GM23338 (cell line): ENCODE data around the gene MR1. TPM values are rescaled to one million over a fixed set of nuclear protein-coding genes. Genes with fewer than 3 reads are reported as not detected.
"Not testable (repeated sequence)": the region's sequence is repeated elsewhere in the genome, so short reads cannot be mapped to it uniquely, and the experiment has no call there.

ENCODE experiments used
- ATAC-seq: fragments of 200-7000 bp; cut with Tn5 transposase; 3 replicates; pipeline ENCODE4 v1.9.1; 2020
- DNase-seq: peaks from one replicate; pipeline ENCODE4 v3.0.0-alpha.2; 2015; ENCODE audit warnings: low spot score
- H2AFZ ChIP-seq: fragments of 200-600 bp; sonication (generic); 2 replicates; pipeline ENCODE4 v1.8.0; 2016; ENCODE audit warnings: antibody characterized with exemption, mild to moderate bottlenecking, moderate library complexity
- H3F3A ChIP-seq: fragments of 200-600 bp; sonication (generic); replicated peaks from 2 replicates; pipeline ENCODE4 v1.8.0; 2017; ENCODE audit warnings: antibody characterized with exemption, mixed run types, low read depth
- H3K27ac ChIP-seq: fragments of 200-600 bp; sonication (generic); 2 replicates; pipeline ENCODE4 v1.6.1; 2016; ENCODE audit warnings: low read depth
- H3K27me3 ChIP-seq: fragments of 200-600 bp; sonication (generic); 2 replicates; pipeline ENCODE4 v1.8.0; 2016; ENCODE audit warnings: mild to moderate bottlenecking, mixed run types, moderate library complexity; ENCODE audit not compliant: insufficient read depth
- H3K36me3 ChIP-seq: fragments of 200-600 bp; sonication (generic); 2 replicates; pipeline ENCODE4 v1.8.0; 2016; ENCODE audit warnings: mild to moderate bottlenecking; ENCODE audit not compliant: insufficient read depth
- H3K4me1 ChIP-seq: fragments of 200-600 bp; sonication (generic); 2 replicates; pipeline ENCODE4 v1.8.0; 2016; ENCODE audit warnings: mild to moderate bottlenecking, moderate library complexity; ENCODE audit not compliant: insufficient read depth
- H3K4me2 ChIP-seq: fragments of 200-600 bp; sonication (generic); 2 replicates; pipeline ENCODE4 v1.7.1; 2017; ENCODE audit warnings: mixed run types
- H3K4me3 ChIP-seq: fragments of 200-600 bp; sonication (generic); 2 replicates; pipeline ENCODE4 v1.6.1; 2016; ENCODE audit warnings: mixed run types
- H3K79me2 ChIP-seq: fragments of 200-600 bp; sonication (generic); replicated peaks from 2 replicates; pipeline ENCODE4 v1.8.0; 2017; ENCODE audit warnings: mild to moderate bottlenecking; ENCODE audit not compliant: insufficient read depth
- H3K9me2 ChIP-seq: fragments of 200-600 bp; sonication (generic); 2 replicates; pipeline ENCODE4 v1.8.0; 2017; ENCODE audit not compliant: insufficient read depth
- H4K20me1 ChIP-seq: fragments of 200-600 bp; sonication (generic); replicated peaks from 2 replicates; pipeline ENCODE4 v1.8.0; 2017; ENCODE audit warnings: mild to moderate bottlenecking; ENCODE audit not compliant: insufficient read depth
- H3K27ac Mint-ChIP-seq: 2 replicates; pipeline ENCODE4 v1.8.0; 2020; ENCODE audit warnings: inconsistent platforms, mild to moderate bottlenecking, moderate library complexity, mixed read lengths
- H3K27me3 Mint-ChIP-seq: 3 replicates; pipeline ENCODE4 v1.8.0; 2022; ENCODE audit warnings: low read depth, mild to moderate bottlenecking, moderate library complexity, mixed read lengths, inconsistent platforms; ENCODE audit not compliant: insufficient read depth, poor library complexity
- H3K36me3 Mint-ChIP-seq: 3 replicates; pipeline ENCODE4 v1.8.0; 2021; ENCODE audit warnings: low read depth, mild to moderate bottlenecking, inconsistent platforms, moderate library complexity, mixed read lengths
- H3K4me1 Mint-ChIP-seq: 3 replicates; pipeline ENCODE4 v1.8.0; 2020; ENCODE audit warnings: mild to moderate bottlenecking, inconsistent platforms, mixed read lengths
- H3K4me3 Mint-ChIP-seq: 3 replicates; pipeline ENCODE4 v1.8.0; 2021; ENCODE audit warnings: moderate library complexity, mild to moderate bottlenecking, inconsistent platforms, mixed read lengths
- H3K9me3 Mint-ChIP-seq: 3 replicates; pipeline ENCODE4 v1.8.0; 2020; ENCODE audit warnings: moderate library complexity, mild to moderate bottlenecking, inconsistent platforms, mixed read lengths
- CREB1 ChIP-seq: fragments of 250-450 bp; sonication (Bioruptor Pico); IDR thresholded peaks from 2 replicates; pipeline ENCODE4 v1.5.0; 2020; ENCODE audit warnings: low read depth, mild to moderate bottlenecking, moderate library complexity
- EZH2phosphoT487 ChIP-seq: fragments of 200-600 bp; sonication (generic); IDR thresholded peaks from one replicate; pipeline ENCODE4 v1.8.1; 2018; ENCODE audit warnings: antibody characterized with exemption; ENCODE audit not compliant: unreplicated experiment
- JUNB ChIP-seq: IDR thresholded peaks from one replicate; pipeline ENCODE4 v1.6.1; 2016; ENCODE audit warnings: antibody characterized with exemption; ENCODE audit not compliant: unreplicated experiment
- NANOG ChIP-seq: IDR thresholded peaks from 2 replicates; pipeline ENCODE4 v1.6.1; 2016; ENCODE audit warnings: antibody characterized with exemption, borderline replicate concordance
- POLR2AphosphoS5 ChIP-seq: IDR thresholded peaks from 2 replicates; pipeline ENCODE4 v1.6.1; 2016; ENCODE audit warnings: antibody characterized with exemption, low read depth
- STAT1 ChIP-seq: IDR thresholded peaks from one replicate; pipeline ENCODE4 v1.6.1; 2016; ENCODE audit warnings: antibody characterized with exemption; ENCODE audit not compliant: unreplicated experiment
- ZNF114 ChIP-seq: fragments of 250-450 bp; sonication (Bioruptor Pico); IDR thresholded peaks from 2 replicates; pipeline ENCODE4 v1.5.0; 2020; ENCODE audit warnings: mild to moderate bottlenecking, moderate library complexity
- polyA plus RNA-seq: library from polyadenylated mRNA; unstranded; fragments of >200 nt; fragmentation: Nextera tagmentation; extraction: Ambion mirVana; gene quantifications from 2 replicates; pipeline ENCODE4 v1.2.1, GENCODE V29; 2016
- total RNA-seq: library from RNA; depleted of rRNA; stranded (reverse); fragments of >200 nt; shearing (Covaris generic); gene quantifications from 2 replicates; pipeline ENCODE4 v1.2.3, GENCODE V29; 2014
- TF ChIP-seq, protein P1 (sequence below): IDR thresholded peaks from 2 replicates; pipeline ENCODE4 v1.6.1; 2016; ENCODE audit warnings: antibody characterized with exemption
- TF ChIP-seq, protein P2 (sequence below): fragments of 250-450 bp; sonication (Bioruptor Pico); IDR thresholded peaks from 2 replicates; pipeline ENCODE4 v1.5.0; 2020; ENCODE audit warnings: mild to moderate bottlenecking, moderate library complexity
- TF ChIP-seq, protein P3 (sequence below): IDR thresholded peaks from one replicate; pipeline ENCODE4 v1.6.1; 2018; ENCODE audit warnings: antibody characterized with exemption; ENCODE audit not compliant: unreplicated experiment
- TF ChIP-seq, protein P4 (sequence below), 2 experiments: fragments of 200-600 bp in 1 of 2; sonication (generic) in 1 of 2; conservative IDR thresholded peaks; 2 replicates each; pipeline versions ENCODE4 v1.5.1 to v1.6.1; 2016 to 2017; ENCODE audit warnings: antibody characterized with exemption in 2 of 2, low read depth in 2 of 2, mild to moderate bottlenecking in 2 of 2, moderate library complexity in 1 of 2

MR1 gene
- total and polyA plus RNA-seq, 2 experiments from 2014 or later = 0.18 TPM; not detected in 1

- no peak overlapping the region for H3K27ac ChIP-seq
- Mint-ChIP-seq H3K4me1 (peaks cover 8% of the 10 kb centered on the region), H3K4me3 (no peak overlapping the region), H3K27me3 (peaks cover 3% of the 10 kb centered on the region), H3K27ac (no peak overlapping the region), H3K36me3 (no peaks in the 10 kb centered on the region; the same call in 2 of the 3 replicates), H3K9me3 (peaks cover 4% of the 10 kb centered on the region)
- no peaks in the 10 kb centered on the region for H4K20me1 ChIP-seq
- no peaks in the 10 kb centered on the region for H3K79me2 ChIP-seq
- no peak overlapping the region for H3K4me3 ChIP-seq
- H2AFZ ChIP-seq = no peak overlapping the region
- no peaks in the 10 kb centered on the region for H3K36me3 ChIP-seq
- peaks cover 4% of the 10 kb centered on the region; the same call in 1 of the 2 replicates for H3K4me1 ChIP-seq
- no peaks in the 10 kb centered on the region for H3K9me2 ChIP-seq
- H3F3A ChIP-seq = no peaks in the 10 kb centered on the region
- DNase-seq = no peak
- TF ChIP-seq JUNB (no peak), ZNF114 (CRISPR knock-in tag) (no peak), EZH2phosphoT487 (no peak), POLR2AphosphoS5 (no peak), STAT1 (no peak), NANOG (no peak), CREB1 (CRISPR knock-in tag) (no peak)
- TF ChIP-seq, protein P1, sequence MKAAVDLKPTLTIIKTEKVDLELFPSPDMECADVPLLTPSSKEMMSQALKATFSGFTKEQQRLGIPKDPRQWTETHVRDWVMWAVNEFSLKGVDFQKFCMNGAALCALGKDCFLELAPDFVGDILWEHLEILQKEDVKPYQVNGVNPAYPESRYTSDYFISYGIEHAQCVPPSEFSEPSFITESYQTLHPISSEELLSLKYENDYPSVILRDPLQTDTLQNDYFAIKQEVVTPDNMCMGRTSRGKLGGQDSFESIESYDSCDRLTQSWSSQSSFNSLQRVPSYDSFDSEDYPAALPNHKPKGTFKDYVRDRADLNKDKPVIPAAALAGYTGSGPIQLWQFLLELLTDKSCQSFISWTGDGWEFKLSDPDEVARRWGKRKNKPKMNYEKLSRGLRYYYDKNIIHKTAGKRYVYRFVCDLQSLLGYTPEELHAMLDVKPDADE = no peak
- TF ChIP-seq, protein P2, sequence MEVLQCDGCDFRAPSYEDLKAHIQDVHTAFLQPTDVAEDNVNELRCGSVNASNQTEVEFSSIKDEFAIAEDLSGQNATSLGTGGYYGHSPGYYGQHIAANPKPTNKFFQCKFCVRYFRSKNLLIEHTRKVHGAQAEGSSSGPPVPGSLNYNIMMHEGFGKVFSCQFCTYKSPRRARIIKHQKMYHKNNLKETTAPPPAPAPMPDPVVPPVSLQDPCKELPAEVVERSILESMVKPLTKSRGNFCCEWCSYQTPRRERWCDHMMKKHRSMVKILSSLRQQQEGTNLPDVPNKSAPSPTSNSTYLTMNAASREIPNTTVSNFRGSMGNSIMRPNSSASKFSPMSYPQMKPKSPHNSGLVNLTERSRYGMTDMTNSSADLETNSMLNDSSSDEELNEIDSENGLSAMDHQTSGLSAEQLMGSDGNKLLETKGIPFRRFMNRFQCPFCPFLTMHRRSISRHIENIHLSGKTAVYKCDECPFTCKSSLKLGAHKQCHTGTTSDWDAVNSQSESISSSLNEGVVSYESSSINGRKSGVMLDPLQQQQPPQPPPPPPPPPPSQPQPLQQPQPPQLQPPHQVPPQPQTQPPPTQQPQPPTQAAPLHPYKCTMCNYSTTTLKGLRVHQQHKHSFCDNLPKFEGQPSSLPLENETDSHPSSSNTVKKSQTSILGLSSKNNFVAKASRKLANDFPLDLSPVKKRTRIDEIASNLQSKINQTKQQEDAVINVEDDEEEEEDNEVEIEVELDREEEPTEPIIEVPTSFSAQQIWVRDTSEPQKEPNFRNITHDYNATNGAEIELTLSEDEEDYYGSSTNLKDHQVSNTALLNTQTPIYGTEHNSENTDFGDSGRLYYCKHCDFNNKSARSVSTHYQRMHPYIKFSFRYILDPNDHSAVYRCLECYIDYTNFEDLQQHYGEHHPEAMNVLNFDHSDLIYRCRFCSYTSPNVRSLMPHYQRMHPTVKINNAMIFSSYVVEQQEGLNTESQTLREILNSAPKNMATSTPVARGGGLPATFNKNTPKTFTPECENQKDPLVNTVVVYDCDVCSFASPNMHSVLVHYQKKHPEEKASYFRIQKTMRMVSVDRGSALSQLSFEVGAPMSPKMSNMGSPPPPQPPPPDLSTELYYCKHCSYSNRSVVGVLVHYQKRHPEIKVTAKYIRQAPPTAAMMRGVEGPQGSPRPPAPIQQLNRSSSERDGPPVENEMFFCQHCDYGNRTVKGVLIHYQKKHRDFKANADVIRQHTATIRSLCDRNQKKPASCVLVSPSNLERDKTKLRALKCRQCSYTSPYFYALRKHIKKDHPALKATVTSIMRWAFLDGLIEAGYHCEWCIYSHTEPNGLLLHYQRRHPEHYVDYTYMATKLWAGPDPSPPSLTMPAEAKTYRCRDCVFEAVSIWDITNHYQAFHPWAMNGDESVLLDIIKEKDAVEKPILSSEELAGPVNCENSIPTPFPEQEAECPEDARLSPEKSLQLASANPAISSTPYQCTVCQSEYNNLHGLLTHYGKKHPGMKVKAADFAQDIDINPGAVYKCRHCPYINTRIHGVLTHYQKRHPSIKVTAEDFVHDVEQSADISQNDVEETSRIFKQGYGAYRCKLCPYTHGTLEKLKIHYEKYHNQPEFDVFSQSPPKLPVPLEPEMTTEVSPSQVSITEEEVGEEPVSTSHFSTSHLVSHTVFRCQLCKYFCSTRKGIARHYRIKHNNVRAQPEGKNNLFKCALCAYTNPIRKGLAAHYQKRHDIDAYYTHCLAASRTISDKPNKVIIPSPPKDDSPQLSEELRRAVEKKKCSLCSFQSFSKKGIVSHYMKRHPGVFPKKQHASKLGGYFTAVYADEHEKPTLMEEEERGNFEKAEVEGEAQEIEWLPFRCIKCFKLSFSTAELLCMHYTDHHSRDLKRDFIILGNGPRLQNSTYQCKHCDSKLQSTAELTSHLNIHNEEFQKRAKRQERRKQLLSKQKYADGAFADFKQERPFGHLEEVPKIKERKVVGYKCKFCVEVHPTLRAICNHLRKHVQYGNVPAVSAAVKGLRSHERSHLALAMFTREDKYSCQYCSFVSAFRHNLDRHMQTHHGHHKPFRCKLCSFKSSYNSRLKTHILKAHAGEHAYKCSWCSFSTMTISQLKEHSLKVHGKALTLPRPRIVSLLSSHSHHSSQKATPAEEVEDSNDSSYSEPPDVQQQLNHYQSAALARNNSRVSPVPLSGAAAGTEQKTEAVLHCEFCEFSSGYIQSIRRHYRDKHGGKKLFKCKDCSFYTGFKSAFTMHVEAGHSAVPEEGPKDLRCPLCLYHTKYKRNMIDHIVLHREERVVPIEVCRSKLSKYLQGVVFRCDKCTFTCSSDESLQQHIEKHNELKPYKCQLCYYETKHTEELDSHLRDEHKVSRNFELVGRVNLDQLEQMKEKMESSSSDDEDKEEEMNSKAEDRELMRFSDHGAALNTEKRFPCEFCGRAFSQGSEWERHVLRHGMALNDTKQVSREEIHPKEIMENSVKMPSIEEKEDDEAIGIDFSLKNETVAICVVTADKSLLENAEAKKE (CRISPR knock-in tag) = no peak
- TF ChIP-seq, protein P3, sequence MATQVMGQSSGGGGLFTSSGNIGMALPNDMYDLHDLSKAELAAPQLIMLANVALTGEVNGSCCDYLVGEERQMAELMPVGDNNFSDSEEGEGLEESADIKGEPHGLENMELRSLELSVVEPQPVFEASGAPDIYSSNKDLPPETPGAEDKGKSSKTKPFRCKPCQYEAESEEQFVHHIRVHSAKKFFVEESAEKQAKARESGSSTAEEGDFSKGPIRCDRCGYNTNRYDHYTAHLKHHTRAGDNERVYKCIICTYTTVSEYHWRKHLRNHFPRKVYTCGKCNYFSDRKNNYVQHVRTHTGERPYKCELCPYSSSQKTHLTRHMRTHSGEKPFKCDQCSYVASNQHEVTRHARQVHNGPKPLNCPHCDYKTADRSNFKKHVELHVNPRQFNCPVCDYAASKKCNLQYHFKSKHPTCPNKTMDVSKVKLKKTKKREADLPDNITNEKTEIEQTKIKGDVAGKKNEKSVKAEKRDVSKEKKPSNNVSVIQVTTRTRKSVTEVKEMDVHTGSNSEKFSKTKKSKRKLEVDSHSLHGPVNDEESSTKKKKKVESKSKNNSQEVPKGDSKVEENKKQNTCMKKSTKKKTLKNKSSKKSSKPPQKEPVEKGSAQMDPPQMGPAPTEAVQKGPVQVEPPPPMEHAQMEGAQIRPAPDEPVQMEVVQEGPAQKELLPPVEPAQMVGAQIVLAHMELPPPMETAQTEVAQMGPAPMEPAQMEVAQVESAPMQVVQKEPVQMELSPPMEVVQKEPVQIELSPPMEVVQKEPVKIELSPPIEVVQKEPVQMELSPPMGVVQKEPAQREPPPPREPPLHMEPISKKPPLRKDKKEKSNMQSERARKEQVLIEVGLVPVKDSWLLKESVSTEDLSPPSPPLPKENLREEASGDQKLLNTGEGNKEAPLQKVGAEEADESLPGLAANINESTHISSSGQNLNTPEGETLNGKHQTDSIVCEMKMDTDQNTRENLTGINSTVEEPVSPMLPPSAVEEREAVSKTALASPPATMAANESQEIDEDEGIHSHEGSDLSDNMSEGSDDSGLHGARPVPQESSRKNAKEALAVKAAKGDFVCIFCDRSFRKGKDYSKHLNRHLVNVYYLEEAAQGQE = no peak
- TF ChIP-seq, protein P4, sequence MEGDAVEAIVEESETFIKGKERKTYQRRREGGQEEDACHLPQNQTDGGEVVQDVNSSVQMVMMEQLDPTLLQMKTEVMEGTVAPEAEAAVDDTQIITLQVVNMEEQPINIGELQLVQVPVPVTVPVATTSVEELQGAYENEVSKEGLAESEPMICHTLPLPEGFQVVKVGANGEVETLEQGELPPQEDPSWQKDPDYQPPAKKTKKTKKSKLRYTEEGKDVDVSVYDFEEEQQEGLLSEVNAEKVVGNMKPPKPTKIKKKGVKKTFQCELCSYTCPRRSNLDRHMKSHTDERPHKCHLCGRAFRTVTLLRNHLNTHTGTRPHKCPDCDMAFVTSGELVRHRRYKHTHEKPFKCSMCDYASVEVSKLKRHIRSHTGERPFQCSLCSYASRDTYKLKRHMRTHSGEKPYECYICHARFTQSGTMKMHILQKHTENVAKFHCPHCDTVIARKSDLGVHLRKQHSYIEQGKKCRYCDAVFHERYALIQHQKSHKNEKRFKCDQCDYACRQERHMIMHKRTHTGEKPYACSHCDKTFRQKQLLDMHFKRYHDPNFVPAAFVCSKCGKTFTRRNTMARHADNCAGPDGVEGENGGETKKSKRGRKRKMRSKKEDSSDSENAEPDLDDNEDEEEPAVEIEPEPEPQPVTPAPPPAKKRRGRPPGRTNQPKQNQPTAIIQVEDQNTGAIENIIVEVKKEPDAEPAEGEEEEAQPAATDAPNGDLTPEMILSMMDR (conservative IDR thresholded peaks at IDR 0.05; ENCODE audit: low read depth in 2 of 2) = no peak
- no peaks in the 10 kb centered on the region for H3K27me3 ChIP-seq
- H3K4me2 ChIP-seq = no peak overlapping the region
- ATAC-seq = no peak; the same call in 2 of the 3 replicates
Measured at GRCh38 chr1:181044449-181044966, 10.7 kb downstream of the MR1 start.

DNA sequence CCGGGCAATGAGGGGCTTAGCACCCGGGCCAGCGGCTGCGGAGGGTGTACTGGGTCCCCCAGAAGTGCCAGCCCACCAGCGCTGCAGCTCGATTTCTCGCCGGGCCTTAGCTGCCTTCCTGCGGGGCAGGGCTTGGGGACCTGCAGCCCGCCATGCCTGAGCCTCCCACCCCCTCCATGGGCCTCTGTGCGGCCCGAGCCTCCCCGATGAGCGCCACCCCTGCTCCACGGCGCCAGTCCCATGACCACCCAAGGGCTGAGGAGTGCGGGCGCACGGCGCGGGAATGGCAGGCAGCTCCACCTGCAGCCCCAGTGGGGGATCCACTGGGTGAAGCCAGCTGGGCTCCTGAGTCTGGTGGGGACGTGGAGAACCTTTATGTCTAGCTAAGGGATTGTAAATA lies 12.2 kb downstream of the MR1 start:
- H3K4me3 ChIP-seq, DNase-seq, H3K9me3 Mint-ChIP-seq: not testable (repeated sequence)

More for the DNA sequence above, 12.2 kb downstream of the MR1 start:
- H3K27me3 Mint-ChIP-seq, H3K4me3 Mint-ChIP-seq, H3K27ac Mint-ChIP-seq, H3K4me1 ChIP-seq, H3K36me3 Mint-ChIP-seq, H3K27me3 ChIP-seq, H3F3A ChIP-seq, H2AFZ ChIP-seq, H3K9me2 ChIP-seq, H3K4me2 ChIP-seq, H4K20me1 ChIP-seq, H3K36me3 ChIP-seq, H3K27ac ChIP-seq, H3K4me1 Mint-ChIP-seq, H3K79me2 ChIP-seq, ATAC-seq: not testable (repeated sequence)
